Measurements from ENCODE around the gene TPRG1.

Gene TPRG1

GRCh38 chr3:189298469-189299375 is 127.0 kb downstream of the TPRG1 start:
- no peak overlapping the region for H3K4me3 ChIP-seq (ENCODE audit: control insufficient read depth, low read depth, low read length)
- TF ChIP-seq CTCF (conservative IDR thresholded peaks at IDR 0.05; ENCODE audit: control insufficient read depth, insufficient read depth, low read depth, low read length), result no peak
- DNase-seq (ENCODE audit: low read depth), result peak; percentile 11

- DNase-seq (ENCODE audit: low read depth), result no peak
- TF ChIP-seq CTCF (conservative IDR thresholded peaks at IDR 0.05; ENCODE audit: control insufficient read depth, insufficient read depth, low read depth, low read length), result no peak
- H3K4me3 ChIP-seq (ENCODE audit: control insufficient read depth, low read depth, low read length), result no peak overlapping the region
Measured at GRCh38 chr3:189300345-189300744, 128.6 kb downstream of the TPRG1 start.

DNA sequence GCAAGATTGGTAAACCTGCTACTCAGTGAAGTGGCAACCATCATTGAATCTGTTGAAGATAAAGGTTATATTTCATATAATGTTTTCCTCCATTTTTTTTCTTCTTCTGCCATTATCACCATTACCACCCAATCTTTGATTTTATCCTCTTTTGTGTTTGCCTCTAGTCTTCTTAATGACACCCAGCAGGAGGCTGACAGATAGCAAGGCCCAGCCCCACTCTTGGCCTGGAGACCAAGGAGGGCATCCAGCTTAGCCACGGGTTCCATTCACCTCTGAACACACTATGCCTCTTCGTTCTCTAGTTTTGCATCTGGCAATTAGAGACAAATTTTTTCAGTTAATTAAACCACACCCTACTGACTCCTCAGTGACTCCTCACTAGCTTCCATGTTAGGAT is 129.7 kb downstream of the TPRG1 start:
- H3K4me3 ChIP-seq (ENCODE audit: control insufficient read depth, low read depth, low read length), result no peak overlapping the region
- no peak for TF ChIP-seq CTCF (conservative IDR thresholded peaks at IDR 0.05; ENCODE audit: control insufficient read depth, insufficient read depth, low read depth, low read length)
- DNase-seq (ENCODE audit: low read depth), result no peak

DNA sequence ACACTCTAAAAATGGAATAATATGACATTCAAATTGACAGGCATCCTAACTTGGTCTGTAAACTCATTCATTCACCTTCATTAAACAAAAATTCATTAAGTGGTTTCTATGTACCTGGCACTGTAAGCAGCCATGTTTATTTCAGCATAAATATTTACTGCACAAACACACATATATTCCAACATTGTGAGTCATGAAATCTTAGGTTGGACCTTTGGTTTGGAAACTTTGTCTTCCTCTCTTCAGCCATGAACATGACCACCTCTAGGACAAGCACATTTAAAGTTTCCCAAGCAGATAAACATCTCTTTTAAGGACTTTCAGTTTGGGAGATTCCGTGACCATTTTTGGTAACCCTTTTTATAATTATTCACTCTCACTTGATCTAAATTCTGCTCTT is 131.8 kb downstream of the TPRG1 start:
- no peak for TF ChIP-seq CTCF (conservative IDR thresholded peaks at IDR 0.05; ENCODE audit: control insufficient read depth, insufficient read depth, low read depth, low read length)
- no peak for DNase-seq (ENCODE audit: low read depth)
- H3K4me3 ChIP-seq (ENCODE audit: control insufficient read depth, low read depth, low read length), result no peak overlapping the region

- no peak for TF ChIP-seq CTCF (conservative IDR thresholded peaks at IDR 0.05; ENCODE audit: control insufficient read depth, insufficient read depth, low read depth, low read length)
- no peak overlapping the region for H3K4me3 ChIP-seq (ENCODE audit: control insufficient read depth, low read depth, low read length)
- DNase-seq (ENCODE audit: low read depth), result no peak
Measured at GRCh38 chr3:189304465-189305351, 132.9 kb downstream of the TPRG1 start.

- H3K4me3 ChIP-seq (ENCODE audit: control insufficient read depth, low read depth, low read length), result no peak overlapping the region
- DNase-seq (ENCODE audit: low read depth), result peak; percentile 1
- no peak for TF ChIP-seq CTCF (conservative IDR thresholded peaks at IDR 0.05; ENCODE audit: control insufficient read depth, insufficient read depth, low read depth, low read length)
Measured at GRCh38 chr3:189305412-189305811, 133.6 kb downstream of the TPRG1 start.

Measured in fibroblast of mammary gland (primary cell).